DMS53 treated with DMSO at 0.1 percent for 48 hours (cell line): Measurements from ENCODE around the gene METRNL.

Source experiments
- DNase-seq: peaks from one replicate; lab custom pipeline; 2025; ENCODE audit not compliant: unreplicated experiment; lab: John Stamatoyannopoulos, UW

METRNL gene

DNA sequence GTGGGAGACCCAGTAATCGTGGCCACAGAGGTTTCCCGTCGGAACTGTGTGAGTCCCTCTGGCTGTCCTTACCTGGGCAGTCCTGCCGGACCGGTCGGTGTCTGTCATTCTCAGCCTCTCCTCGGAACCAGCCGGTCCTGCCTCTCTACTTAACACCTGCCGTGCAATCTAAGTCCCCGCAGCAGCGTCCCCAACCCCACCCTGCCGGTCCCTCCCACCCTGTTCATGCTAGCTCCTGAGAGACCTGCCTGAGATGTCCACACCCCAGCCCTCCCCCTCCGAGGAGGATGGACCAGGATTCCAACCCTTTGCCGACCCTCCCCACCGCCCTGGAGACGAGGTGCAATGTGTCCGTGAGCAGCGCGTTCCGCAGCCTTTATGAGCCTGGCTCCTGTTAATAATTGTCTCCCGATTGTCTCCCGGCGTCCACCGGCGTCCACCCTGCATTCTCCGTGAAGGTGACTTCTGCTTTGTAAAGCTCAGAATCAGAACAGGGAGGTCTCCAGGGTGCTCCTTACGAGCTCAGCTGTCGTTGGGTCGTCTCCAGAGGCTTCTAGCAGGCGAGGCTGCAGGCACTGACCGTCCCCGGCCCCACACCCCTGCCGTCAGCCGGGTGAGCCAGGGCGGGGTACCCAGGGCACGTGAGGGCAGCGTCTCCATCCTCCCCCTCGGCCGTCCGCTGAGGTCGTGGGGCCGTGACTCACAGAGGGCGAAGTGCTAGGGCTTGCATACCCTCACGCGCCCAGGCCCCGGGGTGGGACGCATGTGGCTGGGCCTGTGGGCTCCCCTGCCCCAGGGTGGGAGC, 10.1 kb downstream of the METRNL start:
- DNase-seq = no peak

- no peak for DNase-seq
Measured at GRCh38 chr17:83090444-83091256, 11.2 kb downstream of the METRNL start.

DNA sequence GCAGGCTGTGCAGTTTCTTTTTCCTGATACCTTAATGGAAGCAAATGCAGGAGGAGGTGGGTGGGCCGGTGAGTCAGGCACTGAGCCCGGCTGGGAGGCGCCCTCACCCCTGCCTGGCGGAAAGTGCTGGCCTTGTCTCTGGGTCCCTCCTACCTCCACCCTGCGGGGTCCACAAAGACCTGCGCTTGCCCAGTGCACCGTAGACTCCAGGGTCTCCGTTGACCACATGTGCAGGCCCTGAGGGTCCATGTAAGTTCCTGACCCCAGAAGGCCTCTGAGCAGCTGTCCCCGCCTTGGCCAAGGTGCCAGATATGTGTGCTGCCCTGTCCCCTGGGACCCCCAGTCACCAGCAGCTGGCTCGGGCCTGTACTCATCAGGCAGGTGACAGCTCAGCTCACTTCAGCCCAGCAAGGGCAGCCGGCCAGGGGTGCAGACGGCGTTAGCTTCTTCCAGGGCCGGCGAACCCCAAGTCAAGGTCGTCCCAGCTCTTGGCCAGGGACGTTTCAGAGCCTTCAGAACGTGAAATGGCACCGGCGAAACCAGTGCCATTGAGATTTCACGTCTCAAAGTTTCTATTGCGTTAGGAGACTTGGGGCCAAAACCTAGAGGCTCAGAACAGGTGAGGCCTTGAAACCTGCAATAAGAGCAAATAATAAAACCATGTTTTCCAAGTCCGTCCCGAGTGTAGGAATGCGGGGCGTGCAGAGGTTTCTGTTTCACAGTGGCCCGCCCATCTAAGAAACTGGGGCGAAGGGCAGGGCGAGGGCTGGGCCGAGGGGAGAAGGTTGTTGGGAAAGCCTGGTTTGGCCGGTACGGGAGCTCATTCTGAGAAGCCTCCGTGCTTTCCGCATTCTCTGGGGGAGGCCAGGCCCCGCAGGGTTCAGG, 12.1 kb downstream of the METRNL start:
- DNase-seq = no peak

DNA sequence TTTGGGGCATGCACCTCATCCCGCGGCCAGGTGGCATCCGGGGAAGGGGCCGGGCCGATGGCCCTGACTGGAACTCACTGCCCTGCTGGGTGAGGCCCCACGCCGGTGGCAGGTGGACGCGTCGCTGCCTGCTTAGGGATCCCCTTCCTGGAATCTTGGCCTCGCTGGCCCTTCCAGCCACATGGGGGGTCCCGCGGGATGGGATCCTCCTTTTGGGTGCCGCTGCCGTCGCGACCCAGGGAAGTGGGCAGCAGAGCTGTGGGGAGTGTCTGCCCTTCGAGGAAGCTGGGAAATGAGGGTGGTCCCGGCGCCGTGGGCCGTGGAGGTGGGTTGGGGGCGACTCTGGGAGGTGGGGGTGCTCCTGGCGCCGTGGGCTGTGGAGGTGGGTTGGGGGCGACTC, 12.8 kb downstream of the METRNL start:
- DNase-seq = no peak

DNA sequence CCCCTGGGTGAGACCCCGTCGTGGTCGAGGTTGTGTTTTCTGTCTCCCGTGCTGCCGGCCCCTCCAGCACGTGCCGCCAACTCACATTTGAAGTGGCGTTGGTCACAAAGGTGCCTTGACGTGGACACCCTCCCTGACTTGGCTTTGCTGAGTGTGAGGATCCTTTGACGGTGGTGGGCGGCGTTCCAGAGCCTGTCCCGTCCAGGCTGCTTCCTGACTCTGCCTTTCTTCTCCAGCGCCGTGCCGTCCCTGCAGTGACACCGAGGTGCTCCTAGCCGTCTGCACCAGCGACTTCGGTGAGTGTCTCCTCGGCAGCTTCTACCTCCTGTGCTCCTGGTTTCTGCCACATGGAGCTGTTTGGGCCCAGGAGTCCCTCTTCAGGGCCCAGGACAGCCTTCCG, 13.5 kb downstream of the METRNL start:
- no peak for DNase-seq

- no peak for DNase-seq
Measured at GRCh38 chr17:83093506-83093905, 14.1 kb downstream of the METRNL start.

DNA sequence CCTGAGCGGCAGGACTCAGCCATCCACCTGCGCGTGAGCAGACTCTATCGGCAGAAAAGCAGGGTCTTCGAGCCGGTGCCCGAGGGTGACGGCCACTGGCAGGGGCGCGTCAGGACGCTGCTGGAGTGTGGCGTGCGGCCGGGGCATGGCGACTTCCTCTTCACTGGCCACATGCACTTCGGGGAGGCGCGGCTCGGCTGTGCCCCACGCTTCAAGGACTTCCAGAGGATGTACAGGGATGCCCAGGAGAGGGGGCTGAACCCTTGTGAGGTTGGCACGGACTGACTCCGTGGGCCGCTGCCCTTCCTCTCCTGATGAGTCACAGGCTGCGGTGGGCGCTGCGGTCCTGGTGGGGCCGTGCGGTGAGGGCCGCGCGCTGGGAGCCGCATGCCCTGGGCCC, 14.9 kb downstream of the METRNL start:
- DNase-seq = no peak

GRCh38 chr17:83095016-83095415, 15.6 kb downstream of the METRNL start:
- no peak for DNase-seq

GRCh38 chr17:83096401-83097224, 17.2 kb downstream of the METRNL start:
- peak; percentile 11 for DNase-seq

DNA sequence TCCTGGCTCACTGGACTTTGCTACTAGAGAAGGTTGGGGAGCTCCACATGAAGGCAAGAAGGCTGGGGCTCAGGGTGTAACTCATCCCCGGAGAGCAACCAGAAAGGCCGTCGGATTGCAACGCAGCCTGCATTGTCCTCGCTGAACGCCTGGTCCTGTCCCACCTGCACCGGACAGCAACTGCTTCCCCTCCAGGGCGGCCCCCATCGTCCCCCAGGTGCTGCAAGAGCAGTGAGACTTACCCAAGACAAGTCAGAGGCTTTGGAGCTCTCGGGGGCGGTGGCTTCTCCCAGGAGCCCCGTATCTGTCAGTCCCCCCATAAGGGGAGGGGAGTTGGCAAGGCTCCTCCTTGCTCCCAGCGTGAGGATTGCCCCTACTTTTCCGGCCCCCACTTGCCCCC, 18.4 kb downstream of the METRNL start:
- DNase-seq = no peak

DNA sequence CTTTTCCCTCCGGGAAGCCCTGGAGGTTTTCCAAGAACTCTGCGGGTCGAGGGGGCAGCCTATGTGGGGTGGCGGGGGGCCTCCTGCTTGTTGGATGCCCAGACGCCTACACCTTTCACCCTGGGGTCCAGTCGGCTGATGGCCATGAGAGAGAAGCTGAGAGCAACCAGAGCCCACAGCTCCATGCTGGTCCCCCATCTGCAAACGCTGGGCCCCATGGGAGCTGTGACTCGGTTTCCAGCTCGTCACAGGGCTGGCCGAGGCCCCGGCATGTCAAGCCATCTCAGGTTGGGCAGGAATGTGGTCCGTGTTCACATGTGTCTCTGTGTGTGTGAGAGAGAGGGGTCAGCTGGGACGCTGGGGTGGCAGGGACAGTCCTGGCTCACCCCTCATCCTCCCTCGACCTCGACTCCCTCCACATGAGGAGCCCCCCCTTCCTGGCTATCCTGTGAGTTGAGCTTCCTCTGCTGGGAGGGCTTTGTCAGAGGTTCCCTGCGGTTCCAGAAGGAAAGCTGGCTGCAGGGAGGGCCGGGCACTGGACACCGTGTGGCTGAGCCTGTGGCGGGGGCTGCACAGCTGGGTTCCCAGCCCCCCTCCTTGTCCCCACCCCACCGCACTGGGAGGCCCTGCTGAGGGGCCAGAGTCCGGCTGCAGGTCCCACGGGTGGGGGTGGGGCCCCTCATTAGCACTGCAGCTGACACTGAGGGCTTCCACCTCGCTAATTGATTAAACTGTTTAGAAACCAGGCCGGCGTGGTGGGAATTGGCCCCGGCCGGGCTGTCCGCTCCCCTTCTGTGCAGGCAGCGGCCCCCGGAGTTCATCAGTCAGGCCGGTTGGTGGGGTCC, 19.1 kb downstream of the METRNL start:
- no peak for DNase-seq

GRCh38 chr17:83099086-83099555, 19.7 kb downstream of the METRNL start:
- no peak for DNase-seq

GRCh38 chr17:83099570-83100181, 20.3 kb downstream of the METRNL start:
- DNase-seq = no peak

GRCh38 chr17:83100220-83100852, 20.9 kb downstream of the METRNL start:
- DNase-seq = no peak

DNA sequence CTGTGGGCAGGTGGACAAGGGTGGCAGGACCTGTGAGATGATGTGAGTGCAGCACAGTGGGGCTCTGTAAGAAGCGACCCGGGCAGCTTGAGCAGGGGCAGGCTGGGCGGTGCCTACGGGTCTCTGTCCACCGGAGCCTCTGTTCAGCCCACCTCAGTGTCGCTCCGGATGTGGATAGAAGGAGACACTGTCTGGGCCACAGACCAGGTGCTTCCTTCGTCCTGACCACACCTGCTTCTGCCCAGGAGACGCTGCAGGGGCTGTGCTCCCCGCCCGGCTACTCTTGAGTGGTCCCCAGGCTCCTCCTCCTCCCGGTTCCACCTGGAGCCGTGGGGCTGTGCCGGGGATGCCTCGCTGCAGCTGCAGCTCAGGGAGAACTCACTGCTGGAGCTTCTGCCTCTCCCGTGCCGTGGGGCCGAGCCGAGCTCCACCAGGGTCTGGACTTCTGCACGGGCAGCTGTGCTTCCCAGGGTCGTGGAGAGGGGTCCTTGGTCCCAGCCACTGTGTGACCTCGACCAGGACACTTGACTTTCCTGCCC, 21.5 kb downstream of the METRNL start:
- DNase-seq = peak; percentile 31

- DNase-seq = peak; percentile 18
Measured at GRCh38 chr17:83101805-83102480, 22.5 kb downstream of the METRNL start.

DNA sequence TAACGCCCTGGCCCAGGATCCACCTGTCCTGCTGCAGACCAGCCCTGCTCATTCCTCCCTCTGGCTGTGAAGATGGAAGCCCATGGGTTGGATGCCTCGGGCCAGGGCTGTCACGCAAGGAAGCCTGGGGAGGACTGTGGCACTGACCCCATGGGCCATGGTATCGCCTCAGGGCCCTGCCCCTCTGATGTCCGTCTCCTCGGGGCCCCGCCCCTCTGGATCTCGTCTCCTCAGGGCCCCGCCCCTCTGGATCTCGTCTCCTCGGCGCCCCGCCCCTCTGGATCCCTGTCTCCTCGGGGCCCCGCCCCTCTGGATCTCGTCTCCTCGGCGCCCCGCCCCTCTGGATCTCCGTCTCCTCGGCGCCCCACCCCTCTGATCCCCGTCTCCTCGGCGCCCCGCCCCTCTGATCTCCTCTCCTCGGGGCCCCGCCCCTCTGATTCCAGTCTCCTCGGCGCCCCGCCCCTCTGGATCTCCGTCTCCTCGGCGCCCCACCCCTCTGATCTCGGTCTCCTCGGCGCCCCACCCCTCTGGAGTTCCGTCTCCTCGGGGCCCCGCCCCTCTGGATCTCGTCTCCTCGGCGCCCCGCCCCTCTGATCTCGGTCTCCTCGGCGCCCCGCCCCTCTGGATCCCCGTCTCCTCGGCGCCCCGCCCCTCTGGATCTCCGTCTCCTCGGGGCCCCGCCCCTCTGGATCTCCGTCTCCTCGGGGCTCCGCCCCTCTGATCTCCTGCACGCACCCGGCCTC, 24.0 kb downstream of the METRNL start:
- no peak for DNase-seq
